SK-N-SH treated with all-trans-retinoic acid at 6 μM for 48 hours (cell line): ENCODE measurements around the gene SLX4IP.

Experiments
- ATAC-seq: fragments of 200-7000 bp; cut with Tn5 transposase; 3 replicates; pipeline ENCODE4 v1.9.1; 2020; ENCODE audit warnings: mild to moderate bottlenecking, moderate library complexity
- ARNTL ChIP-seq: fragments of 450-650 bp; formaldehyde crosslinking; IDR thresholded peaks from 2 replicates; pipeline ENCODE4 v1.5.0; 2020; ENCODE audit warnings: low read depth, mild to moderate bottlenecking, moderate library complexity, borderline replicate concordance
- CREB5 ChIP-seq: fragments of 250-450 bp; sonication (Bioruptor Pico); IDR thresholded peaks from 2 replicates; pipeline ENCODE4 v1.5.1; 2020; ENCODE audit warnings: low read depth, mild to moderate bottlenecking, moderate library complexity
- CSDC2 ChIP-seq: fragments of 250-450 bp; sonication (Bioruptor Pico); IDR thresholded peaks from 2 replicates; pipeline ENCODE4 v1.5.0; 2020; ENCODE audit warnings: mild to moderate bottlenecking, moderate library complexity
- CSRNP3 ChIP-seq: fragments of 250-450 bp; sonication (Bioruptor Pico); IDR thresholded peaks from 2 replicates; pipeline ENCODE4 v1.5.1; 2021; ENCODE audit warnings: mild to moderate bottlenecking, moderate library complexity
- ESRRG ChIP-seq: fragments of 250-450 bp; sonication (Bioruptor Pico); IDR thresholded peaks from 2 replicates; pipeline ENCODE4 v1.6.1; 2021; ENCODE audit warnings: mild to moderate bottlenecking
- GLIS3 ChIP-seq: fragments of 250-450 bp; sonication (Bioruptor Pico); IDR thresholded peaks from 2 replicates; pipeline ENCODE4 v1.5.0; 2020; ENCODE audit warnings: mild to moderate bottlenecking, moderate library complexity
- ISL1 ChIP-seq: fragments of 250-450 bp; sonication (Bioruptor Pico); IDR thresholded peaks from 2 replicates; pipeline ENCODE4 v2.1.2; 2022; ENCODE audit warnings: mild to moderate bottlenecking, moderate library complexity
- POU6F1 ChIP-seq: fragments of 250-450 bp; sonication (Bioruptor Pico); IDR thresholded peaks from 2 replicates; pipeline ENCODE4 v1.8.0; 2021; ENCODE audit warnings: low read depth, mild to moderate bottlenecking, moderate library complexity, borderline replicate concordance
- PPARA ChIP-seq: fragments of 250-450 bp; sonication (Bioruptor Pico); IDR thresholded peaks from 2 replicates; pipeline ENCODE4 v1.5.0; 2020; ENCODE audit warnings: mild to moderate bottlenecking, borderline replicate concordance
- RARB ChIP-seq: fragments of 250-450 bp; sonication (Bioruptor Pico); IDR thresholded peaks from 2 replicates; pipeline ENCODE4 v1.8.0; 2021; ENCODE audit warnings: mild to moderate bottlenecking, moderate library complexity
- SNAI2 ChIP-seq: fragments of 250-450 bp; sonication (Bioruptor Pico); IDR thresholded peaks from 2 replicates; pipeline ENCODE4 v1.5.0; 2020; ENCODE audit warnings: mild to moderate bottlenecking, moderate library complexity
- TOX ChIP-seq: fragments of 250-450 bp; sonication (Bioruptor Pico); IDR thresholded peaks from 2 replicates; pipeline ENCODE4 v1.8.0; 2021; ENCODE audit warnings: mild to moderate bottlenecking, moderate library complexity, borderline replicate concordance
- TSHZ2 ChIP-seq: fragments of 250-450 bp; sonication (Bioruptor Pico); IDR thresholded peaks from 2 replicates; pipeline ENCODE4 v1.5.0; 2020; ENCODE audit warnings: mild to moderate bottlenecking, moderate library complexity
- ZC3H10 ChIP-seq: fragments of 250-450 bp; sonication (Bioruptor Pico); IDR thresholded peaks from 2 replicates; pipeline ENCODE4 v1.5.1; 2021; ENCODE audit warnings: mild to moderate bottlenecking, moderate library complexity
- ZFP3 ChIP-seq: fragments of 250-450 bp; sonication (Bioruptor Pico); IDR thresholded peaks from 2 replicates; pipeline ENCODE4 v1.5.0; 2020; ENCODE audit warnings: mild to moderate bottlenecking, moderate library complexity
- ZFP30 ChIP-seq: fragments of 450-650 bp; formaldehyde crosslinking; IDR thresholded peaks from 2 replicates; pipeline ENCODE4 v1.5.0; 2022; ENCODE audit warnings: mild to moderate bottlenecking, moderate library complexity
- ZNF565 ChIP-seq: fragments of 450-650 bp; formaldehyde crosslinking; conservative IDR thresholded peaks from 2 replicates; pipeline ENCODE4 v1.5.0; 2020; ENCODE audit warnings: low read depth, mild to moderate bottlenecking, moderate library complexity
- ZNF8 ChIP-seq: fragments of 450-650 bp; formaldehyde crosslinking; IDR thresholded peaks from 2 replicates; pipeline ENCODE4 v1.5.0; 2020; ENCODE audit warnings: mild to moderate bottlenecking, moderate library complexity

The SLX4IP gene

GRCh38 chr20:10447028-10447427 lies 11.9 kb downstream of the SLX4IP start:
- TF ChIP-seq PPARA (CRISPR knock-in tag), result no peak
- TF ChIP-seq ISL1 (CRISPR knock-in tag), result 0 out of 2 replicates have a peak, but pooled peaks have one; percentile 36
- ATAC-seq, result peak; percentile 95

- TF ChIP-seq CREB5 (CRISPR knock-in tag) (no peak), POU6F1 (no peak), TSHZ2 (CRISPR knock-in tag) (no peak), SNAI2 (CRISPR knock-in tag) (no peak), RARB (no peak), ARNTL (CRISPR knock-in tag) (no peak), ZC3H10 (no peak), ISL1 (CRISPR knock-in tag) (no peak), CSDC2 (CRISPR knock-in tag) (no peak), ZFP3 (no peak)
- peak; percentile 55; the same call in 2 of the 3 replicates for ATAC-seq
These were observed 13.4 kb downstream of the SLX4IP start for GRCh38 chr20:10448270-10449156.

GRCh38 chr20:10449270-10449669 lies 14.2 kb downstream of the SLX4IP start:
- TF ChIP-seq TSHZ2 (CRISPR knock-in tag) (no peak), CREB5 (CRISPR knock-in tag) (no peak), TOX (CRISPR knock-in tag) (no peak), RARB (no peak), ISL1 (CRISPR knock-in tag) (no peak)
- TF ChIP-seq, all 23 proteins: peak for 0
- no peak for ATAC-seq

GRCh38 chr20:10453241-10453640 lies 18.1 kb downstream of the SLX4IP start:
- ATAC-seq, result no peak
- TF ChIP-seq SNAI2 (CRISPR knock-in tag) (no peak), ISL1 (CRISPR knock-in tag) (no peak), ZFP30 (CRISPR knock-in tag) (no peak), ZC3H10 (no peak), PPARA (CRISPR knock-in tag) (no peak), ZFP3 (no peak), CSRNP3 (no peak), GLIS3 (CRISPR knock-in tag) (no peak), ESRRG (CRISPR knock-in tag) (no peak), ZNF8 (CRISPR knock-in tag) (no peak), ZNF565 (CRISPR knock-in tag) (no peak), RARB (no peak)
